ENCODE measurements around the gene ASXL1.
"Not testable (repeated sequence)": the region's sequence is repeated elsewhere in the genome, so short reads cannot be mapped to it uniquely, and the experiment has no call there.

Gene ASXL1

DNA sequence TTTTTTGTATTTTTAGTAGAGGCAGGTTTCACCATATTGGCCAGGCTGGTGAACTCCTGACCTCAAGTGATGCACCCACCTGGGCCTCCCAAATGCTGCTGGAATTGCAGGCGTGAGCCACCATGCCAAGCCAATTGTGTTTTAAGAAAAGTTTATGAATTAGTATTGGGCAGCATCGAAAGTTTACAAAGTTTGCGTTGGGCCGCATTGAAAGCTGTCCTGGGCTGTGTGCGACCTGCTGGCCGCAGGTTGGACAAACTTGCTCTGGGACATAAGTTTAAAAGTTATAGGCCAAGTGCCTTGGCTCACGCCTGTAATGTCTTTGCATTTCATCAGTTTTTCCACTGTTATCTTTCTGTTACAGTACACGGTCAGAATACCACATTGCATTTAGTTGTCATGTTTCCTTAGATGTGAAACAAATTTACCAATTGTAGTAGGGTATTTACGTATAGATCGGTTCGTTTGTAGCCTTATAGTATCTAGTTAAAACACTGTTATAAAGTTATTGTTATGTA lies 39.5 kb downstream of the ASXL1 start:
- no peak overlapping the region for H3K4me3 ChIP-seq
- no peak for TF ChIP-seq POLR2AphosphoS5 (IDR thresholded peaks at IDR 0.05; ENCODE audit: borderline replicate concordance, low read depth, low read length)
- no peak for TF ChIP-seq EZH2 (IDR thresholded peaks at IDR 0.05)
- no peak for TF ChIP-seq FOXP2 (optimal IDR thresholded peaks at IDR 0.05; ENCODE audit: control extremely low read depth, extremely low read length, insufficient read depth)
- H3K27ac ChIP-seq: no peak overlapping the region
- DNase-seq (ENCODE audit: low read depth, low spot score): no peak
- H3K9me3 ChIP-seq (ENCODE audit: low read depth, low read length): no peaks in the 10 kb centered on the region; the same call in 1 of the 2 replicates
- no peak overlapping the region for H3K9ac ChIP-seq (ENCODE audit: insufficient read length)
- H3K36me3 ChIP-seq (ENCODE audit: insufficient read depth, low read length): peaks cover 40% of the 10 kb centered on the region

DNA sequence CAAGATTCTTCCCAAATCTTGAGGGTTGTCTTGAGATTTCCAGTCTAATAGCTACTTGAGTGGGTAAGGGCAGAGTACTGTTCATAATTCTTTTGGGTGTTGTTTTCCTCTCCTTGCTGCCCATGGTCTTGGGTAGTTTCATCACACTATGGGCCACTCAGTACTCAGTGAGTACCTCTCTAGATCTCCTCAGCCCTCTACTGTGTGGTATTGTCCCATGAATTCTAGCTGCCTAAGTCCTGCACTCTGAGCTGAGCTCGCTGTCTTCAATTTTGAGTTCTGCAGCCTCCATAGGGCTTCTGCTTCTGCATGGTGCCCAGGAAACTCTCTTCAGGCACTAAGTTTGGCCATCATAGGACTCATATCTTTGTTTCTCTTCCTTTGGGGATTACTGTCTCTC lies 42.3 kb downstream of the ASXL1 start:
- TF ChIP-seq FOXP2 (optimal IDR thresholded peaks at IDR 0.05; ENCODE audit: control extremely low read depth, extremely low read length, insufficient read depth): no peak
- no peak for TF ChIP-seq EZH2 (IDR thresholded peaks at IDR 0.05)
- TF ChIP-seq POLR2AphosphoS5 (IDR thresholded peaks at IDR 0.05; ENCODE audit: borderline replicate concordance, low read depth, low read length): no peak
- Histone ChIP-seq H3K9ac (ENCODE audit: insufficient read length) (no peak overlapping the region), H3K4me3 (no peak overlapping the region), H3K27ac (no peak overlapping the region), H3K9me3 (ENCODE audit: low read depth, low read length) (no peaks in the 10 kb centered on the region), H3K36me3 (ENCODE audit: insufficient read depth, low read length) (peaks cover 25% of the 10 kb centered on the region)
- no peak for DNase-seq (ENCODE audit: low read depth, low spot score)

DNA sequence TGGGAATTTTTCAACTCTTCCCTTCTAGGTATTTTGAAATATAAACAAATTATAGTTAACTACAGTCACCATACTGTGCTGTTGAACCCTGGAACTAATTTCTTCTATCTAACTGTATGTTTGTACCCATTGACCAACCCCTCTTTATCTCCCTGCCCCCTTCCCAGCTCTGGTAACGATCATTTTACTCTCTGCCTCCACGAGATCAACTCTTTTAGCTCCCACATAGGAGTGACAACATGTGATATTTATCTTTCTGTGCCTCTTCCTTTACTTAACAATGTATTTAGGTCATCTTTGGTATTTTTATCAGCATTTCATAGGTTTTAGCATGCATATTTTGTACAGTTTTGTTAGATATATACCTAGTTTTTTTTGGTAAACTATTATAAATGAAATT lies 45.9 kb downstream of the ASXL1 start:
- Histone ChIP-seq H3K9ac (ENCODE audit: insufficient read length) (no peak overlapping the region), H3K9me3 (ENCODE audit: low read depth, low read length) (no peaks in the 10 kb centered on the region), H3K4me3 (no peak overlapping the region), H3K36me3 (ENCODE audit: insufficient read depth, low read length) (peaks cover 35% of the 10 kb centered on the region), H3K27ac (no peak overlapping the region)
- no peak for DNase-seq (ENCODE audit: low read depth, low spot score)
- TF ChIP-seq POLR2AphosphoS5 (IDR thresholded peaks at IDR 0.05; ENCODE audit: borderline replicate concordance, low read depth, low read length) (no peak), FOXP2 (optimal IDR thresholded peaks at IDR 0.05; ENCODE audit: control extremely low read depth, extremely low read length, insufficient read depth) (no peak), EZH2 (IDR thresholded peaks at IDR 0.05) (no peak)

DNA sequence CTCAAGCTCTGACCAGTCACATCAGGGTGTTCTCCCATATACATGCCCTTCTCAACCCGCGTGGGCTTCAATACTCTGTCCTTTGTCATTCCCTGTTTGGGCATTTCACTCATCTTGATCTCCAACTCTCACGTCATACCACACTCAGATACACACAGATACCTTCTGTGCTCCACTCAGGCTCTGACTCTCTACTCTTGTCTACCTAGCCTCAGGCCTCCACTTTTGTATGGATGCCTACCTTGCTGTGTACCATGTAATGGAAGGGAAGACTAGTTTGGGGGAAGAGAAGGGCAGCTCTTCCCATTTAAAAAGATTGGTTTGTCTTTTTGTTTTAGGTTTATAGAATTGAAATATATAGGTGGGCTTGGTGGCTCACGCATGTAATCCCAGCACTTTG lies 48.6 kb downstream of the ASXL1 start:
- no peak for TF ChIP-seq EZH2 (IDR thresholded peaks at IDR 0.05)
- no peak for TF ChIP-seq FOXP2 (optimal IDR thresholded peaks at IDR 0.05; ENCODE audit: control extremely low read depth, extremely low read length, insufficient read depth)
- TF ChIP-seq POLR2AphosphoS5 (IDR thresholded peaks at IDR 0.05; ENCODE audit: borderline replicate concordance, low read depth, low read length): no peak
- Histone ChIP-seq H3K4me3 (no peak overlapping the region), H3K9ac (ENCODE audit: insufficient read length) (no peak overlapping the region), H3K9me3 (ENCODE audit: low read depth, low read length) (no peaks in the 10 kb centered on the region), H3K36me3 (ENCODE audit: insufficient read depth, low read length) (peaks cover 33% of the 10 kb centered on the region), H3K27ac (no peak overlapping the region)
- DNase-seq (ENCODE audit: low read depth, low spot score): no peak

DNA sequence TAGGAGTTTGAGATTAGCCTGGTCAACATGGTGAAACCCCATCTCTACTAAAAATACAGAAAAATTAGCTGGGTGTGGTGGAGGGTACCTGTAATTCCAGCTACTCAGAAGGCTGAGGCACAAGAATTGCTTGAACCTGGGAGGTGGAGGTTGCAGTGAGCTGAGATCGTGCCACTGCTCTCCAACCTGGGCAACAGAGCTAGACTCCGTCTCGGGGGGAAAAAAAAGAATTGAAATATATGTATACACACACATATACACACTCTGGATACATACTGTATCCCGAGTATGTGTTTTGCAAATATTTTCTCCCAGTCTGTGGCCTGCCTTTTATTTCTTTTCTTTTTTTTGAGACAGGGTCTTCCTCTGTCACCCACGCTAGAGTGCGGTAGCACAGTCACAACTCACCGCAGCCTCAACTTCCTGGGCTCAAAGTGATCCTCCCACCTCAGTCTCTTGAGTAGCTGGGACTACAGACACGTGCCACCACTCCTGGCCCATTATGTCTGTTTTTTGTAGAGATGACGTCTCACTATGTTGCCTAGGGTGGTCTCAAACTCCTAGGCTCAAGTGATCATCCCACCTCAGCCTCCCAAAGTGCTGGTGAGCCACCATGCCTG lies 49.1 kb downstream of the ASXL1 start:
- H3K36me3 ChIP-seq (ENCODE audit: insufficient read depth, low read length): peaks cover 29% of the 10 kb centered on the region
- H3K4me3 ChIP-seq; H3K27ac ChIP-seq; H3K9ac ChIP-seq (ENCODE audit: insufficient read length); H3K9me3 ChIP-seq (ENCODE audit: low read depth, low read length); DNase-seq (ENCODE audit: low read depth, low spot score): not testable (repeated sequence)

DNA sequence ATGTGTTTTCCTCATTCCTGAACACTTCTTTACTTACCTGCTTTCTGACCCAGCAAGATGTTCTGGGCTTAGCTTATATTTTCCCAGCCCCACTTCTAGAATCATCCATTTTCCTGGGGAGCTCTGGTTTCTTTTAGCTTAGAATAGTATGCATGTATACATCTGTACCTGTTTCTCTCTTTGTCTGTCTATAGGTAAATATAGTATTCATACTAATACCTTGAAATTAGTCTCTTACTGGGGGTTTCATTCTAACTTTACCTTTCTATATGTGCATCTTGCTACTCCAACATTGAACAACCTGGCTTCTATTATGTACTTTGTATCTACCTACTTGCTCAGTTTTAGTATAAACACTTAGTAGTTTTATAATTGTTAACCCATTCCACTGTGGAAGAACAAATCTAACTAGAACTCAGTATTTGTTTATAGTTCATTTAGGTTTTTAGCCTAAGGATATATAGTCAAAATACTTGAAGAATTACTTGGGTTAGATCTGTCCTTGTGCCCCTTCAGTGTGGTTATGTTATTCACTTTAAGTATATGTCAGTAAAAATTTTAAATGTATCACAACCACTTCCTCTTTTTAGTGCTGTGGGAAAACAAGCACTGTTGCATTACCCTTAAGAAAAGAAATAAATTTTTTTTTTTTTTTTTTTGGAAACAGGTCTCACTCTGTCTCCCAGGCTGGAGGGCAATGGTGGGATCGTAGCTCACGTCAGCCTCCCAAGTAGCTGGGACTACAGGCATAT lies 54.0 kb downstream of the ASXL1 start:
- DNase-seq (ENCODE audit: low read depth, low spot score): no peak
- Histone ChIP-seq H3K9ac (ENCODE audit: insufficient read length) (no peak overlapping the region), H3K27ac (no peak overlapping the region), H3K4me3 (no peak overlapping the region), H3K9me3 (ENCODE audit: low read depth, low read length) (no peaks in the 10 kb centered on the region), H3K36me3 (ENCODE audit: insufficient read depth, low read length) (peaks cover 22% of the 10 kb centered on the region)
- TF ChIP-seq FOXP2 (optimal IDR thresholded peaks at IDR 0.05; ENCODE audit: control extremely low read depth, extremely low read length, insufficient read depth) (no peak), EZH2 (IDR thresholded peaks at IDR 0.05) (no peak), POLR2AphosphoS5 (IDR thresholded peaks at IDR 0.05; ENCODE audit: borderline replicate concordance, low read depth, low read length) (no peak)

DNA sequence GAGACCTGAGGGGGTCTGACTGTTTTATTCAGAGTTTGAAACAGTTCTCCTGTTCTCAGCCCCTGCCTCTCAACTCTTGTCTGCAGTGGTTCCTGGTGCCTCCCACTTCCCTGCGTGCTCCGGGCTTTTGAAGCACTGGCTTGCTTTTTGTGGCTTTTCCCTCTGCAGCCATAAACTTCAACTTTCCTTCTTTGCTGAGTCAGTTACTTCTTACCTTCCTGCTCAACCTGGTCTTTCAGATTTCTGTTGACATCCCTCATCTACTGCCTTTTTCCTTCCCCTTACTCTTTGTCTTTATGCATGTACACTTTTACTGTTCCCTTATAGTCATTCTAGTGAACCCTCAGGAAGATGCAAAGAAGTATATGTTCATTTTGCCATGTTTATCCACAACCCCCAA lies 57.4 kb downstream of the ASXL1 start:
- Histone ChIP-seq H3K27ac (peak overlapping the region; percentile 2; the same call in 1 of the 2 replicates), H3K9me3 (ENCODE audit: low read depth, low read length) (no peaks in the 10 kb centered on the region), H3K4me3 (no peak overlapping the region), H3K36me3 (ENCODE audit: insufficient read depth, low read length) (peaks cover 6% of the 10 kb centered on the region), H3K9ac (ENCODE audit: insufficient read length) (no peak overlapping the region)
- DNase-seq (ENCODE audit: low read depth, low spot score): no peak
- TF ChIP-seq POLR2AphosphoS5 (IDR thresholded peaks at IDR 0.05; ENCODE audit: borderline replicate concordance, low read depth, low read length) (no peak), EZH2 (IDR thresholded peaks at IDR 0.05) (no peak), FOXP2 (optimal IDR thresholded peaks at IDR 0.05; ENCODE audit: control extremely low read depth, extremely low read length, insufficient read depth) (no peak)

DNA sequence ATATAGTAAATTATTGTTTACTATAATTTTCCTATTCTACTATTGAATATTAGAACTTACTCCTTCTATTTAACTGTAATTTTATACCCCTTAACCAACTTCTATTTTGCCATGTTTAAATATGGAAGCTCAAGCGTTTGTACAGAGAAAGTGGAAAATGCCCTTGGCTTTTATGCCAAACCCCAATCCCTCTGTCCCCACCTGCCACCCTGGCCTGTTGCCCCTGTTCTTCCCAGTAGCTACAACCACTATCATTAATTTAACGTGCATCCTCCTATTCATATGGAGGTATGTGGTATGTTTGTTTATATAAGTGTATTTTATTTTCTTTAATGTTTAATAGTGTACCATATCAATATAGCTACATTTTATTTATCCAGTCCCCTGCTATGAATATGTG lies 58.1 kb downstream of the ASXL1 start:
- Histone ChIP-seq H3K4me3 (no peak overlapping the region), H3K9ac (ENCODE audit: insufficient read length) (no peak overlapping the region), H3K36me3 (ENCODE audit: insufficient read depth, low read length) (peaks cover 6% of the 10 kb centered on the region; the same call in 1 of the 2 replicates), H3K9me3 (ENCODE audit: low read depth, low read length) (no peaks in the 10 kb centered on the region), H3K27ac (0 out of 2 replicates have a peak overlapping the region, but pooled peaks have one; percentile 12)
- no peak for DNase-seq (ENCODE audit: low read depth, low spot score)
- TF ChIP-seq POLR2AphosphoS5 (IDR thresholded peaks at IDR 0.05; ENCODE audit: borderline replicate concordance, low read depth, low read length) (no peak), EZH2 (IDR thresholded peaks at IDR 0.05) (no peak), FOXP2 (optimal IDR thresholded peaks at IDR 0.05; ENCODE audit: control extremely low read depth, extremely low read length, insufficient read depth) (no peak)
